ENCODE results near the gene SLC25A45. TPM values are rescaled to one million over a fixed set of nuclear protein-coding genes. Genes with fewer than 3 reads are reported as not detected.
A peak's percentile ranks its signal among the peaks of the same experiment; 100 is the strongest.
"Not testable (repeated sequence)": the region's sequence is repeated elsewhere in the genome, so short reads cannot be mapped to it uniquely, and the experiment has no call there.

The SLC25A45 gene
- total RNA-seq, 2 donors from 2014 or later, result 52.4 to 67.2 TPM

- 94 to 95% methylated on average over 11 of the region's 11 CpGs for WGBS, 2 donors
- intact Hi-C loops (cut with DNase I), result no loop called here
- ATAC-seq, result no peak
- H3K27me3 ChIP-seq, result no peaks in the 10 kb centered on the region
- TF ChIP-seq, protein P1, sequence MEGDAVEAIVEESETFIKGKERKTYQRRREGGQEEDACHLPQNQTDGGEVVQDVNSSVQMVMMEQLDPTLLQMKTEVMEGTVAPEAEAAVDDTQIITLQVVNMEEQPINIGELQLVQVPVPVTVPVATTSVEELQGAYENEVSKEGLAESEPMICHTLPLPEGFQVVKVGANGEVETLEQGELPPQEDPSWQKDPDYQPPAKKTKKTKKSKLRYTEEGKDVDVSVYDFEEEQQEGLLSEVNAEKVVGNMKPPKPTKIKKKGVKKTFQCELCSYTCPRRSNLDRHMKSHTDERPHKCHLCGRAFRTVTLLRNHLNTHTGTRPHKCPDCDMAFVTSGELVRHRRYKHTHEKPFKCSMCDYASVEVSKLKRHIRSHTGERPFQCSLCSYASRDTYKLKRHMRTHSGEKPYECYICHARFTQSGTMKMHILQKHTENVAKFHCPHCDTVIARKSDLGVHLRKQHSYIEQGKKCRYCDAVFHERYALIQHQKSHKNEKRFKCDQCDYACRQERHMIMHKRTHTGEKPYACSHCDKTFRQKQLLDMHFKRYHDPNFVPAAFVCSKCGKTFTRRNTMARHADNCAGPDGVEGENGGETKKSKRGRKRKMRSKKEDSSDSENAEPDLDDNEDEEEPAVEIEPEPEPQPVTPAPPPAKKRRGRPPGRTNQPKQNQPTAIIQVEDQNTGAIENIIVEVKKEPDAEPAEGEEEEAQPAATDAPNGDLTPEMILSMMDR (IDR thresholded peaks at IDR 0.05), result no peak
- TF ChIP-seq POLR2A (IDR thresholded peaks at IDR 0.05), result no peak
- no peak for DNase-seq
- H3K36me3 ChIP-seq (replicated peaks in 1 of 2; ENCODE audit: insufficient read depth in 1 of 2, low read depth in 2 of 2), result peaks cover 4 to 35% of the 10 kb centered on the region in 2 donors
- peaks cover 3% of the 10 kb centered on the region for H3K4me1 ChIP-seq
- no peak overlapping the region for H3K27ac ChIP-seq
- no peaks in the 10 kb centered on the region for H3K9me3 ChIP-seq
- no peak overlapping the region for H3K4me3 ChIP-seq
Observed at GRCh38 chr11:65340226-65340625, 42.2 kb downstream of the SLC25A45 start.

- Histone ChIP-seq H3K9me3 (no peaks in the 10 kb centered on the region), H3K27ac (no peak overlapping the region), H3K36me3 (replicated peaks in 1 of 2; ENCODE audit: insufficient read depth in 1 of 2, low read depth in 2 of 2) (peaks cover 3 to 23% of the 10 kb centered on the region in 2 donors), H3K27me3 (no peaks in the 10 kb centered on the region), H3K4me3 (no peak overlapping the region), H3K4me1 (peaks cover 12% of the 10 kb centered on the region)
- WGBS, 2 donors, result 75 to 78% methylated on average over 7 of the region's 7 CpGs
- TF ChIP-seq POLR2A (IDR thresholded peaks at IDR 0.05), result no peak
- TF ChIP-seq, protein P1 (IDR thresholded peaks at IDR 0.05), result no peak
- DNase-seq (no peak), ATAC-seq (no peak)
- intact Hi-C loops (cut with DNase I), result no loop called here
Observed at GRCh38 chr11:65338676-65339075, 43.8 kb downstream of the SLC25A45 start.

DNA sequence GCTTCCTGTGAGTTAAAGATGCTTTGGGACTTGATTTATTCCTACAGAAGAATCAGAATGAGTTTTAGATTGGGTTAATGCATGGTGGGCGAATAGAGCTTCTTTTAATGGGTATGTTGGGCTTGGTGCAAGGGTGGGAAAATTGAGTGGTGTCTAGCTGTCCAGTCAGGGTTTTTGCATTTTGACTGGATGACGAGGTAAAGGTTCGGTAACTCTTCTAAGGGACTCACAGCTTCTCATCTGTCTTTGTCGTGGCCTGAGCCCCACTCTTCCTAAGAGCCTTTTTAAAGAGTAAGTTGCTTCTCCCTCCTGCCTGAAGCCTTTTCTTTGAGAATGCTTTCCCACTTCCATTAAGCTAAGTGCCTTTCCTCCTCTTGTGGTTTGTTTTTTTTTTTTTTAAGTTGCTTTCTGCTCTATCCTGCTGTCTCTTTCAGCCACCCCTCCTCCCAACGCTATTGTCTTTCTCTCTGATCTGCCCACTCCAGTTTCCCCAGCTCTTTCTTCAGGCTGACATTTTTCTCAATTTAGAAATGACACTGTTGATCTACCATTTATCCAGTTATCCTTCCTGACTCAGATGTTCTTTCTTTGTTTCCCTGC lies 47.6 kb downstream of the SLC25A45 start:
- WGBS, 2 donors, result 21 to 22% methylated on average over 5 of the region's 5 CpGs
- Histone ChIP-seq H3K4me3 (peak overlapping the region; percentile 50 to 74), H3K27me3 (no peaks in the 10 kb centered on the region), H3K27ac (peak overlapping the region in 2 of 4 donors; percentile 64 to 81), H3K9me3 (no peaks in the 10 kb centered on the region), H3K36me3 (replicated peaks in 1 of 2; ENCODE audit: insufficient read depth in 1 of 2, low read depth in 2 of 2) (no peaks in the 10 kb centered on the region), H3K4me1 (peaks cover 17% of the 10 kb centered on the region)
- no peak for TF ChIP-seq POLR2A (IDR thresholded peaks at IDR 0.05)
- TF ChIP-seq, protein P1 (IDR thresholded peaks at IDR 0.05), result no peak
- intact Hi-C loops (cut with DNase I), result no loop called here
- ATAC-seq (no peak), DNase-seq (no peak)

- peaks cover 22% of the 10 kb centered on the region for H3K4me1 ChIP-seq
- H3K36me3 ChIP-seq (replicated peaks in 1 of 2; ENCODE audit: insufficient read depth in 1 of 2, low read depth in 2 of 2); H3K27ac ChIP-seq; H3K4me3 ChIP-seq; H3K9me3 ChIP-seq; ATAC-seq; H3K27me3 ChIP-seq; intact Hi-C loops (cut with DNase I); DNase-seq: not testable (repeated sequence)
- 81 to 88% methylated on average over 8 to 9 of the region's 9 CpGs for WGBS, 2 donors
Observed at GRCh38 chr11:65332591-65332990, 49.9 kb downstream of the SLC25A45 start.

DNA sequence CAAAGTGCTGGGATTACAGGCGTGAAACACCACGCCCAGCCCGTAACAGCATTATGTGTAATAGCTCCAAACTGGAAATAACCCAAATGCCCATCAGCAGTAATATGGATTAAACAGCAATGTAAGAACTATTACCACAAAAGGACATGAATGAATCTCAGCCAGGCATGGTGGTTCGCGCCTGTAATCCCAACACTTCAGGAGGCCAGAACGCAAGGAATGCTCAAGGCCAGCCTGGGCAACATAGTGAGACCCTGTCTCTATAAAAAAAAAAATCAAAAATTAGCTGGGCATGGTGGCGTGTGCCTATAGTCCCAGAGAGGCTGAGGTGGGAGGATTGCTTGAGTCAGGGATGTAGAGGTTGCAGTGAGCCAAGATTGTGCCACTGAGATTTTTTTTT lies 51.9 kb downstream of the SLC25A45 start:
- Histone ChIP-seq H3K36me3 (replicated peaks in 1 of 2; ENCODE audit: insufficient read depth in 1 of 2, low read depth in 2 of 2) (no peaks in the 10 kb centered on the region), H3K9me3 (no peaks in the 10 kb centered on the region), H3K27ac (no peak overlapping the region), H3K4me1 (peaks cover 22% of the 10 kb centered on the region), H3K27me3 (no peaks in the 10 kb centered on the region), H3K4me3 (no peak overlapping the region)
- TF ChIP-seq, protein P1 (IDR thresholded peaks at IDR 0.05), result no peak
- TF ChIP-seq POLR2A (IDR thresholded peaks at IDR 0.05), result no peak
- WGBS, 2 donors, result 65 to 66% methylated on average over 7 of the region's 7 CpGs
- no peak for ATAC-seq
- DNase-seq, result no peak
- intact Hi-C loops (cut with DNase I), result no loop called here
